22Rv1 (cell line): ENCODE results near the gene NDFIP2.

Experiments used
- H3K27ac ChIP-seq: fragments of 450-650 bp; 2 replicates; pipeline ENCODE4 v1.5.1; 2017
- CTCF ChIP-seq: fragments of 450-650 bp; IDR thresholded peaks from 2 replicates; pipeline ENCODE4 v1.5.1; 2017; ENCODE audit warnings: mild to moderate bottlenecking
- ZFX ChIP-seq: fragments of 450-650 bp; IDR thresholded peaks from 2 replicates; pipeline ENCODE4 v1.6.1; 2017; ENCODE audit warnings: antibody characterized with exemption, borderline replicate concordance

Gene NDFIP2

GRCh38 chr13:79482281-79482970 is 1.5 kb downstream of the NDFIP2 start:
- H3K27ac ChIP-seq = peak overlapping the region; percentile 93
- TF ChIP-seq ZFX (no peak), CTCF (no peak)

GRCh38 chr13:79483086-79483706 is 2.2 kb downstream of the NDFIP2 start:
- H3K27ac ChIP-seq = no peak overlapping the region
- TF ChIP-seq ZFX = no peak
- no peak for TF ChIP-seq CTCF

- TF ChIP-seq CTCF (no peak), ZFX (no peak)
- peak overlapping the region; percentile 35; the same call in 1 of the 2 replicates for H3K27ac ChIP-seq
These were observed 4.3 kb downstream of the NDFIP2 start for GRCh38 chr13:79485014-79485811.

- H3K27ac ChIP-seq = no peak overlapping the region
- no peak for TF ChIP-seq ZFX
These were observed 5.7 kb downstream of the NDFIP2 start for GRCh38 chr13:79486433-79487188.

- TF ChIP-seq ZFX (no peak), CTCF (no peak)
- no peak overlapping the region for H3K27ac ChIP-seq
These were observed 9.4 kb downstream of the NDFIP2 start for GRCh38 chr13:79490326-79490725.

GRCh38 chr13:79490824-79491223 is 9.9 kb downstream of the NDFIP2 start:
- no peak for TF ChIP-seq ZFX
- TF ChIP-seq CTCF = no peak
- H3K27ac ChIP-seq = no peak overlapping the region

- TF ChIP-seq ZFX = no peak
- no peak for TF ChIP-seq CTCF
- no peak overlapping the region for H3K27ac ChIP-seq
These were observed 10.8 kb downstream of the NDFIP2 start for GRCh38 chr13:79491715-79492114.
